CD4-positive, CD25-positive, alpha-beta regulatory T cell (primary cell): ENCODE measurements around the gene MARK2. TPM values are rescaled to one million over a fixed set of nuclear protein-coding genes. Genes with fewer than 3 reads are reported as not detected.
A peak's percentile ranks its signal among the peaks of the same experiment; 100 is the strongest.

Experiments used
- ATAC-seq, 2 donors: fragments of 150-1000 bp; cut with Tn5 transposase; one replicate each; pipeline ENCODE4 v1.10.0; 2021; ENCODE audit warnings: low read depth in 2 of 2, moderate number of reproducible peaks in 2 of 2, moderate library complexity in 1 of 2
- DNase-seq, 3 donors: peaks; one replicate each; pipeline versions ENCODE4 v3.0.0 to v3.0.0-alpha.2; 2012 to 2022; ENCODE audit warnings: mixed read lengths in 1 of 3
- H3K27ac ChIP-seq: one replicate; pipeline ENCODE4 v1.7.0; 2013; ENCODE audit warnings: mild to moderate bottlenecking, low read length; ENCODE audit not compliant: insufficient read depth, poor library complexity, severe bottlenecking
- H3K27me3 ChIP-seq: one replicate; pipeline ENCODE4 v1.7.0; 2013; ENCODE audit warnings: low read length; ENCODE audit not compliant: control insufficient read depth, insufficient read depth
- H3K36me3 ChIP-seq: one replicate; pipeline ENCODE4 v1.7.0; 2013; ENCODE audit warnings: mild to moderate bottlenecking, low read length, moderate library complexity; ENCODE audit not compliant: control insufficient read depth, insufficient read depth
- H3K4me1 ChIP-seq: 2 replicates; pipeline ENCODE4 v1.7.0; 2013; ENCODE audit warnings: mild to moderate bottlenecking, low read length; ENCODE audit not compliant: insufficient read depth, control insufficient read depth, poor library complexity, severe bottlenecking
- H3K4me3 ChIP-seq: one replicate; pipeline ENCODE4 v1.7.0; 2013; ENCODE audit warnings: low read depth, mild to moderate bottlenecking, low read length, moderate library complexity
- H3K9me3 ChIP-seq, 2 experiments: 1 replicate in 1 of 2; 2 replicates in 1 of 2; pipeline ENCODE4 v1.7.0; 2013; ENCODE audit warnings: low read length in 2 of 2, mild to moderate bottlenecking in 1 of 2, moderate library complexity in 1 of 2; ENCODE audit not compliant: control insufficient read depth in 2 of 2
- H3K27ac Mint-ChIP-seq, 3 donors: one replicate each; pipeline ENCODE4 v1.8.0; 2020 to 2022; ENCODE audit warnings: mild to moderate bottlenecking in 3 of 3, mixed read lengths in 3 of 3, moderate library complexity in 2 of 3
- H3K27me3 Mint-ChIP-seq: one replicate; pipeline ENCODE4 v1.8.0; 2022; ENCODE audit warnings: mild to moderate bottlenecking, mixed read lengths
- H3K36me3 Mint-ChIP-seq: one replicate; pipeline ENCODE4 v1.8.0; 2020; ENCODE audit warnings: mixed read lengths
- H3K4me1 Mint-ChIP-seq, 4 donors: one replicate each; pipeline ENCODE4 v1.8.0; 2020 to 2022; ENCODE audit warnings: mixed read lengths in 4 of 4, mild to moderate bottlenecking in 1 of 4
- H3K4me3 Mint-ChIP-seq, 4 donors: one replicate each; pipeline ENCODE4 v1.8.0; 2020 to 2022; ENCODE audit warnings: mild to moderate bottlenecking in 4 of 4, mixed read lengths in 4 of 4, moderate library complexity in 3 of 4
- H3K9me3 Mint-ChIP-seq, 7 donors: one replicate each; pipeline ENCODE4 v1.8.0; 2020 to 2022; ENCODE audit warnings: mixed read lengths in 7 of 7, mild to moderate bottlenecking in 3 of 7, moderate library complexity in 2 of 7
- polyA plus RNA-seq, 4 donors: library from polyadenylated mRNA; unstranded; fragments of 300-500 nt; fragmentation: Illumina TruSeq; gene quantifications; one replicate each; pipeline ENCODE4 v1.2.3, GENCODE V29; 2021
- total RNA-seq: library from RNA; stranded (reverse); gene quantifications from one replicate; pipeline ENCODE4 v1.2.3, GENCODE V29; 2022

The MARK2 gene
- total RNA-seq: 66.6 TPM
- 10 to 100 TPM; 29.3 to 39.9 (median 36.4) TPM for polyA plus RNA-seq

- no peaks in the 10 kb centered on the region for H3K9me3 Mint-ChIP-seq
- peak; percentile 82 to 86 for ATAC-seq
- H3K4me1 Mint-ChIP-seq: peaks cover 11 to 58% (median 54%) of the 10 kb centered on the region in 4 donors
- Histone ChIP-seq H3K27me3 (no peaks in the 10 kb centered on the region), H3K27ac (peak within 1 kb of the TSS; percentile 87), H3K36me3 (peaks cover 23% of the 10 kb centered on the region), H3K4me1 (peaks cover 49% of the 10 kb centered on the region), H3K9me3 (no peaks in the 10 kb centered on the region), H3K4me3 (peak within 1 kb of the TSS; percentile 94)
- peak within 1 kb of the TSS; percentile 90 to 99 (median 94) for H3K4me3 Mint-ChIP-seq
- peak; percentile 99 to 100 (median 99) for DNase-seq
- peak within 1 kb of the TSS; percentile 94 to 96 (median 95) for H3K27ac Mint-ChIP-seq
- H3K36me3 Mint-ChIP-seq: peaks cover 13% of the 10 kb centered on the region
- no peaks in the 10 kb centered on the region for H3K27me3 Mint-ChIP-seq
Observed at GRCh38 chr11:63838678-63839507, at the start of gene MARK2. Gene MARK2 (plus strand): TSS chr11:63839110. CDS start chr11:63839507, 397 bp downstream.

DNA sequence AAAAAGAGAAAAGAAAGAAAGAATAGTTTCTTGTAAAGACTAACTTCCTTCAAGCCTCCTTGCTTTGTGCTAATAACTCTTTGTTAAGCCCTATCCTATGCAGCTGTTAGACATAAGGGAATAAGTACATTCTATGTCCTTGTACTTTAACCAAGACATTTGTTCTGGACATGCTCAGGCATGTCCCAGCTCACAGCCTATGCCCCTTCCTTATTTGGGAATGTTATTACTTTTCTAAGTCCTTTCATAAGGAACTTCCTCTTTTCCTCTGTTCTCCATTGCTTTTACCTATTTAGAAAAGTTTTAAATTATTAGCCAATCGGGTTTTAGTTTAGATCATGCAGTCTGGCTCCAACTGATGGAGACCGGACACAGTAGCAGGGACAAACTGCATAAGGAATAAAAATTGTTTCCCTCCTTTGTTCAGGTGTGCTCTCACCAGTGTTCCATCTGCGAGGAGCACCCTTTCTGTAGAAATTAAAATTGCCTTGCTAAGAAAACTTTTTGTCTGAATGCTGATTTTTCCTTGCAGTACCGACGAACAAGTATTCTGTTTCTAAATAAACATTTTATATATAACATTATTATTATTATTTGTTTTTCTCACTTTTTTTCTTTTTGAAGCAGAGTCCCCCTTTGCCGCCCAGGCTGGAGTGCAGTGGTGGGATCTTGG is 47.3 kb upstream of the MARK2 start:
- Histone ChIP-seq H3K36me3 (no peaks in the 10 kb centered on the region), H3K9me3 (peaks cover 11 to 19% of the 10 kb centered on the region in 2 experiments), H3K27me3 (no peaks in the 10 kb centered on the region), H3K27ac (no peak overlapping the region), H3K4me3 (no peak overlapping the region), H3K4me1 (no peaks in the 10 kb centered on the region)
- H3K9me3 Mint-ChIP-seq: peaks cover 0 to 15% (median 5%) of the 10 kb centered on the region in 7 donors
- no peak overlapping the region for H3K27ac Mint-ChIP-seq
- H3K36me3 Mint-ChIP-seq: no peaks in the 10 kb centered on the region
- ATAC-seq (no peak), DNase-seq (no peak)
- H3K27me3 Mint-ChIP-seq: peaks cover 12% of the 10 kb centered on the region
- peaks cover 0 to 5% (median 0%) of the 10 kb centered on the region in 4 donors for H3K4me1 Mint-ChIP-seq
- no peak overlapping the region for H3K4me3 Mint-ChIP-seq

GRCh38 chr11:63793161-63793560 is 45.7 kb upstream of the MARK2 start:
- Histone ChIP-seq H3K36me3 (no peaks in the 10 kb centered on the region), H3K27me3 (no peaks in the 10 kb centered on the region), H3K4me3 (no peak overlapping the region), H3K27ac (no peak overlapping the region), H3K4me1 (no peaks in the 10 kb centered on the region), H3K9me3 (peaks cover 11 to 19% of the 10 kb centered on the region in 2 experiments)
- Mint-ChIP-seq H3K4me3 (no peak overlapping the region), H3K27me3 (peaks cover 9% of the 10 kb centered on the region), H3K9me3 (peaks cover 0 to 15% (median 5%) of the 10 kb centered on the region in 7 donors), H3K4me1 (peaks cover 0 to 5% (median 0%) of the 10 kb centered on the region in 4 donors), H3K27ac (no peak overlapping the region), H3K36me3 (no peaks in the 10 kb centered on the region)
- DNase-seq (no peak), ATAC-seq (no peak)

- DNase-seq (no peak), ATAC-seq (no peak)
- Mint-ChIP-seq H3K27me3 (peaks cover 13% of the 10 kb centered on the region), H3K27ac (no peak overlapping the region), H3K4me3 (no peak overlapping the region), H3K36me3 (no peaks in the 10 kb centered on the region), H3K4me1 (peaks cover 0 to 5% (median 0%) of the 10 kb centered on the region in 4 donors), H3K9me3 (peaks cover 0 to 15% (median 5%) of the 10 kb centered on the region in 7 donors)
- Histone ChIP-seq H3K27ac (no peak overlapping the region), H3K27me3 (no peaks in the 10 kb centered on the region), H3K36me3 (no peaks in the 10 kb centered on the region), H3K4me3 (no peak overlapping the region), H3K4me1 (no peaks in the 10 kb centered on the region), H3K9me3 (peaks cover 11 to 19% of the 10 kb centered on the region in 2 experiments)
Observed at GRCh38 chr11:63795066-63795465, 43.8 kb upstream of the MARK2 start.

- H3K27ac ChIP-seq: no peak overlapping the region
- Mint-ChIP-seq H3K27ac (peak overlapping the region in 1 of 3 donors; percentile 95), H3K27me3 (peaks cover 14% of the 10 kb centered on the region), H3K9me3 (peaks cover 0 to 3% (median 0%) of the 10 kb centered on the region in 7 donors), H3K4me1 (no peaks in the 10 kb centered on the region), H3K4me3 (no peak overlapping the region), H3K36me3 (no peaks in the 10 kb centered on the region)
- no peaks in the 10 kb centered on the region for H3K9me3 ChIP-seq
- ATAC-seq: no peak
- no peak for DNase-seq
- no peaks in the 10 kb centered on the region for H3K4me1 ChIP-seq
- no peak overlapping the region for H3K4me3 ChIP-seq
- no peaks in the 10 kb centered on the region for H3K27me3 ChIP-seq
- no peaks in the 10 kb centered on the region for H3K36me3 ChIP-seq
Observed at GRCh38 chr11:63800921-63801320, 38.0 kb upstream of the MARK2 start.

DNA sequence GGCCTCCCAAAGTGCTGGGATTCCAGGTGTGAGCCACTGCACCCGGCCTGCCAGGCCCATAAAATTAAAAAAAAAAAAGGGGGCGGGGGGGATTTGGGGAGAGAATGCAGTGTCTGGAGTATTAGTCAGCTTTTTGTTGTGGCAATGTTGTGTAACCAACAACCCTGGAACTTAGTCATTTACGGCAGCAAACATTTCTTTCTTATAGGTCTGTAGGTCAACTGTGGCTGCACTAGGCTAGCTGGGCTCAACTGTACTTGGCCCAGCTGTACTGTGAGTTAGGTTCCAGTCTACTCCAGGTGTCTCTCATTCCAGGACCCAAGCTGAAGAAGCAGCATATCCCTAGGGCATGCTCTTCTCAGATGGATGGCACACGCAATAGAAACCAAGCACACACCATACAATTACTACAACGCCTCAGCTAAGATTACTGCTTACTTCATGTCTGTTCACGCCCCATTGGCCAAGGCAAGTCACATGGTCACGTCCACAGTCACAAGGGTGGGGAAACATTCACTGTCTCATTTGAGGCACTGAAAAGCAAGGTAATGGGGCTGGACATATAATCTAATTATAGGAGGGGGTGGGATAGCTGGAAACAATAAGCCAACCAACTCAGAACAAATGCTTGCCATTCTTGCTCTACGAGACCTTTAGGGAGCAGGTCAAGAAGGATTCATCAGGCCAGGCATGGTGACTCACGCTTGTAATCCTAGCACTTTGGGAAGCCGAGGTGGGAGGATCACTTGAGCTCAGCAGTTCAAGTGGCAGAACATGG is 36.1 kb upstream of the MARK2 start:
- H3K9me3 Mint-ChIP-seq: peaks cover 0 to 3% (median 0%) of the 10 kb centered on the region in 7 donors
- Histone ChIP-seq H3K9me3 (no peaks in the 10 kb centered on the region), H3K27ac (no peak overlapping the region), H3K4me3 (no peak overlapping the region), H3K27me3 (no peaks in the 10 kb centered on the region), H3K36me3 (no peaks in the 10 kb centered on the region), H3K4me1 (no peaks in the 10 kb centered on the region)
- no peaks in the 10 kb centered on the region for H3K4me1 Mint-ChIP-seq
- no peak for ATAC-seq
- no peaks in the 10 kb centered on the region for H3K36me3 Mint-ChIP-seq
- H3K4me3 Mint-ChIP-seq: no peak overlapping the region
- no peak for DNase-seq
- peaks cover 14% of the 10 kb centered on the region for H3K27me3 Mint-ChIP-seq
- no peak overlapping the region for H3K27ac Mint-ChIP-seq

GRCh38 chr11:63804259-63804658 is 34.7 kb upstream of the MARK2 start:
- Histone ChIP-seq H3K9me3 (no peaks in the 10 kb centered on the region), H3K27me3 (no peaks in the 10 kb centered on the region), H3K4me3 (no peak overlapping the region), H3K4me1 (no peaks in the 10 kb centered on the region), H3K27ac (no peak overlapping the region), H3K36me3 (no peaks in the 10 kb centered on the region)
- Mint-ChIP-seq H3K4me1 (no peaks in the 10 kb centered on the region), H3K36me3 (no peaks in the 10 kb centered on the region), H3K9me3 (no peaks in the 10 kb centered on the region), H3K27ac (no peak overlapping the region), H3K27me3 (peaks cover 10% of the 10 kb centered on the region), H3K4me3 (no peak overlapping the region)
- DNase-seq (no peak), ATAC-seq (no peak)
